Measurements from ENCODE around the gene PPIP5K2.
A peak's percentile ranks its signal among the peaks of the same experiment; 100 is the strongest.
"Not testable (repeated sequence)": the region's sequence is repeated elsewhere in the genome, so short reads cannot be mapped to it uniquely, and the experiment has no call there.

The PPIP5K2 gene

DNA sequence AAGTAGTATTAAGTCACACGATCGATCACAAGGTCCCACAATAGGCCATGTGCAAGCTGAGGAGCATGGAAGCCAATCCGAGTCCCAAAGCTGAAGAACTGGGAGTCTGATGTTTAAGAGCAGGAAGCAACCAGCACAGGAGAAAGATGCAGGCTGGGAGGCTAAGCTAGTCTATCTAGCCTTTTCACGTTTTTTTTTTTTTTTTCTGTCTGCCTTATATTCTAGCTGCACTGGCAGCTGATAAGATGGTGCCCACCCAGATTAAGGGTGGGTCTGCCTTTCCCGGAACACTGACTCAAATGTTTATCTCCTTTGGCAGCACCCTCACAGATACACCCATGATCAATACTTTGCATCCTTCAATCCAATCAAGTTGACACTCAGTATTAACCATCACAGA lies 6.5 kb downstream of the PPIP5K2 start:
- no peak for DNase-seq

DNA sequence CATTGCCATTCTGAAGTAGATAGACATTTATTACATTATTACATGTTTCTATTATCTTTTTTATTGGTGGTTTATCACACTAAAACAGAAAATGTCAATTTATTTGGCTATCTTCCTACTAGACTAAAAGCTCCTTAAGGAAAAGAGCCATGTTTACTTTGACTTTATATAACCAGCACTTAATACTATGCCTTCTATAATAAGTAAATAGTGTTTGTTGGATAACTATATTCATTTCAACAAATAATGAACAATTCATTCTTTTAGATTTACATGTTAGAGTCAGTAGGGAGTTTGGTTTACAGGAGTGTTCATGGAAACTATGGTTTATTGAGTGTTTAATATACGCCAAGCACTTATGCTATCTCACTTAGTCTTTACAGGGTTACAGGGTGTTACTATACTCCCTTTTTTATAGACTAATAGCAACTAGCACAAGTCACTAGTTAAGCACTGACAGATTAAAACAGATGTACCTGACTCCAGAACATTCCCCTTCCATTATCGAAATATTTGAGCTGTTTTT lies 7.3 kb downstream of the PPIP5K2 start:
- DNase-seq: no peak

DNA sequence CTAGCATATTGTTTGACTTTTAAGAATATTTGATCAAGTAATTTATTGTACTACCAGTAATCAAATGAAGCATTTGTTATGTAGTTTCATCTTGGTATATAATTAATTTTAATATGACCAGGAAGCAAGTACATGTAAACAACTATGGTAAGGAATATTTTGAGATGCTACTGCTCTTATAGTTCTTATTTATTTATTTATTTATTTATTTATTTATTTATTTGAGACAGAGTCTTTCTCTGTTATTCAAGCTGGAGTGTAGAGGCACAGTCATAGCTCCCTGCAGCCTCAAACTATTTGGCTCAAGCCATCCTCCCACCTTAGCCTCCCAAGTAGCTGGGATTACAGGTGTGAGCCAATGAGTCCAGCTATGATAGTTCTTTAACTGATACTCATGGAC lies 8.1 kb downstream of the PPIP5K2 start:
- no peak for DNase-seq

DNA sequence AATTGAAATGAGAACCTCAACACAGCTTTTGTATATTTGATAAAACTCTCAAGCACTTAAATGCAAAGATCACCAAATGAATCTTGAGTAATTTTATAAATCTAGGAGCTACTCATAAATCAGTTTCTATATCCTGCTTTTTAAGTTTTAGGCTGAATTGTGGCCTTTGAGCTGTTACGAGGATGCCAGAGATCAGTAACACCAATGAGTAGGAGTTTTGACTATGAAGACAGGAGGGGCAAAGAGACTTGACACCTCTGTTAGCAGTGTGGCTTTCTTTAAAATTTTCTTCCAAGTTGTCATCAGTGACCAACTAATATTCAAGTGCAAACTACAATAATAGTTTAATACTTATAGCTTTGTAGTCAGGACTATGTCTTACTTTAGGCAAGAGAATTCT lies 12.6 kb downstream of the PPIP5K2 start:
- DNase-seq: no peak

DNA sequence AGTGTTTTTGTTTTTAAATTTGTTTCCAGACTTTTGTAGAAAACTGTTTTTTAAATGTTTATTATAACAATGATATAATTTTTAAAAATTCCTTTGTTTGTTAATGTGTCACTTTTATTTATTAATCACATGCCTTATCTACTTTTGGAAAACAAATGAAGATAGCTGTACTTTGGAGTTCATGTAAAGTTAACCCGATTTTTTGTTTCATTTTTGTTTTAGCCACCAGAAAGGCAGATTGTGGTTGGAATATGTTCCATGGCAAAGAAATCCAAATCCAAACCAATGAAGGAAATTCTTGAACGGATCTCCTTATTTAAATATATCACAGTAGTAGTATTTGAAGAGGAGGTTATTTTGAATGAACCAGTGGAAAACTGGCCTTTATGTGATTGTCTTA lies 13.1 kb downstream of the PPIP5K2 start:
- no peak for DNase-seq

DNA sequence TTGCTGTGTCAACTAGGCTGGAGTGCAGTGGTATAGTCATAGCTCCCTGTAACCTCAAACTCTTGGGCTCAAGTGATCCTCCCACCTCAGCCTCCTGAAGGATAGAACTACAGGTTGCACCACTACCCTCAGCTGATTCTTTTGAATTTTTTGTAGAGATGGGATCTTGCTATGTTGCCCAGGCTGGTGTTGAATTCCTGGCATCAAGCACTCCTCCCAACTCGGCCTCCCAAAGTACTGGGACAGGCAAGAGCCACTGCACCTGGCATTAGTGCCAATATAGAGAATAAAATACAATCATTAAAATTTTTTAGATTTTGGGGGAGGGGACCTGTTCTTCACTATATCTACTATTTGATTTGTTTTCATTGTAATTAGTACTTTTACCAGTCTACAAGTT lies 15.4 kb downstream of the PPIP5K2 start:
- no peak for DNase-seq

DNA sequence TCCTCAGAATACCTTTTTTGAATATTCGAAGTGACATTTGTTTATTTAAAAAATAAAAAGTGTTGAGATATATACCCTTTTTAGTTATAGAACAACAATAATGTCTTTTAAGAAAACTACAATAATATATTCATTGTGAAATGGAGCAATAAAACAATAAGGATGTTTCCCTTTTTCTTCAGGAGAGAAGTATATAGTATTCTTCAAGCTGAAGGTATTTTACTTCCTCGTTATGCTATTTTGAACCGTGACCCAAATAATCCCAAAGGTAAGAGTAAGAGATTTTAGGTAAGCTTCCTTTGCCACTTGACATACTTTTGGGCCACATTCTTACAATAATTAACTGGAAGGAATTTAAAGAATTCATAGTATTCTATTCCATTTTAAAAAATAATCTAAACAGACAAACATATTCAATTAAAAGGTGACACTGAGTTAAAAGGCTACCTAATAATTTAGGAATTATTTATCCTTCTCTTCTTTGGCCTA lies 18.1 kb downstream of the PPIP5K2 start:
- DNase-seq: no peak

DNA sequence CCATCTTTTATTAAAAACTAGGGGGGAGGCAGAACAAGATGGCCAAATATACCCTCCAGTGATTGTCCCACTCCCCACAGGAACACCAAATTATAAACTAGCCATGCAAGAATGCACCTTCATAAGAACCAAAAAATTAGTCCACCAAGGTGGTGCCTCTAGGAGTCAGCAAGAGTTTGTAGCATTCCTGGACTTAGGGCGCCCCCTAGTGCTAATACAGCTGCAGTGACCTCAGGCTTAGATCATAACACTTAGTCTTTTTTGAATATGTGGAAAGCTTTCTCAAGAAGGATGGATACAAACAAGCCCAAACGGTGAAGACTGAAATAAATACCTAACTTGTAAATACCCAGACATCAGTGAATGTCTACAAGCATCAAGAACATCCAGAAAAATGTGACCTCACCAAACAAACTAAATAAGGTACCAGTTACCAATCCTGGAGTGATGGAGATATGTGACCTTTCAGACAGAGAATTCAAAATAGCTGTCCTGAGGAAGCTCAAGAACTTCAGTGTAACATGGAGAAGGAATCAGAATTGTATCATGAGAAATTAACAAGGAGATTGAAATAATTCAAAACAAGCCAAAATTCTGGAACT lies 19.3 kb downstream of the PPIP5K2 start:
- peak; percentile 83 for DNase-seq

DNA sequence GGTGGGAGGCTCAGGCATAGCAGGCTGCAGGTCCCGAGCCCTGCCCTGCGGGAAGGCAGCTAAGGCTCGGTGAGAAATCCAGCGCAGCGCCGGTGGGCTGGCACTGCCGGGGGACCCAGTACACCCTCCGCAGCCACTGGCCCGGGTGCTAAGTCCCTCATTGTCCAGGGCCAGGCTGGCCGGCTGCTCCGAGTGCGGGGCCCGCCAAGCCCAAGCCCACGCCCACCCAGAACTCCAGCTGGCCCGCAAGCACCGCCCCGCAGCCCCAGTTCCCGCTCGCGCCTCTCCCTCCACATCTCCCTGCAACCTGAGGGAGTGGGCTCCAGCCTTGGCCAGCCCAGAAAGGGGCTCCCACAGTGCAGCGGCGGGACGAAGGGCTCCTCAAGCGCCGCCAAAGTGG lies 22.0 kb downstream of the PPIP5K2 start:
- not testable (repeated sequence) for DNase-seq

DNA sequence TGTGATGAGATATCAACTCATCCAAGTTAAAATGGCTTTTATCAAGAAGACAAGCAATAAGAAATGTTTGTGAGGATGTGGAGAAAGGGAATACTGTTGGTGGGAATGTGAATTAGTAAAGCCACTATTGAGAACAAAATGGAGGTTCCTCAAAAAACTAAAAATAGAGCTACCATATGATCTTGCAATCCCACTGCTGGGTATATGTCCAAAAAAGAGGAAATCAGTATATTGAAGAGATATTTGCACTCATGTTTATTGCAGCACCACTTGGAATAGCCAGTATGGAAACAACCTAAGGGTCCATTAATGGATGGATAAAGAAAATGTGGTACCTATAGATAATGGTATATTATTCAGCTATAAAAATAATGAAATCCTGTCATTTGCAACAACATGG lies 25.1 kb downstream of the PPIP5K2 start:
- DNase-seq: peak; percentile 14

DNA sequence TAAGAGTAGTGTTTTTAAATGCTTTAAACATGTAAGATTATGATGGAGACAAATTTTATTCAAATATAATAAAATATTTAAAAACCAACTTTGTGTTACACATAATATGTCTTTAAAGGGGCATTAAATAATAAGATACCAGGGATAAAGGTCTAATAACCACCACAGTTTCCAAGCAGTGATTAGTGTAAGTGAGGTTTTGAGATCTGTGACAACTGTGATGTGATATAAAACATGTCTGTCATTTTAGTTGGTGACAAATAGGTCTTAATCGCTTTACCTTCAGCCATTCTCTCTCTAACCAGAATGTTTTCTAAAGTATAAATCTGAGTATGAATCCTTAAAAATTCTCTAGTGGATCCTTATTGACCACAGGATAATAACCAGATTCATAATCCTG lies 28.1 kb downstream of the PPIP5K2 start:
- no peak for DNase-seq

DNA sequence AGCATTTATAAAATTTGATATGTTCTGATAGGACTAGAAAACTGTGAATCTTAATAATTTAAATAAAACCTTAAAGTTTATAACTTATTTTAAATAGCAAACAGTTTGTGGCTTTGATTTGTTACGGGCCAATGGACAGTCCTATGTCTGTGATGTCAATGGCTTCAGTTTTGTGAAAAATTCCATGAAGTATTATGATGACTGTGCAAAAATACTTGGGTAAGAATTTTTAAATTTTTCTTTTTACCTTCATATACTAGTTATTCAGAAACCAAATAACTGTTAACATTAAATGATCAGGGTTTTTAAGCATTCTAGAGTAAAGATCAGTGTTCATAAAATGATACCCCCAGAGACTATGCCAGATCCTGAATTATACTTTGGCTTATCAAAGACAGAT lies 31.1 kb downstream of the PPIP5K2 start:
- DNase-seq: no peak

DNA sequence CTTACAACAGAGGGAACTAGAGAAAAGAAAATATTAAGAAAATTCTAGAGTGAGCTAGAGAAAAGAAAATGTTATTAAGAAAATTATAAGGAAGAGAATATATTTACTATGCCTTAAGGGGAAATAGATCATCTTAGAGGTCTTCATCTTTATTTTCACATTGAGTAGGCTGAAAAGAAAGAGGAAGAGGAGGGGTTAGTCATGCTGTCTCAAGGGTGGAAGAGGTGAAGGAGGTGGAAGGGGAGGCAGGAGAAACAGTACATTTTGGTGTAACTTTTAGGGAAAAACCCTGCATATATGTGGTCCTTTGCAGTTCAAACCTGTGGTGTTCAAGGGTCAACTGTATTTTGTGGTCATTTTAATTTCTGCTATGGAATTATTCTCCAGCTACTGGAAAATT lies 46.6 kb downstream of the PPIP5K2 start:
- peak; percentile 50 for DNase-seq

DNA sequence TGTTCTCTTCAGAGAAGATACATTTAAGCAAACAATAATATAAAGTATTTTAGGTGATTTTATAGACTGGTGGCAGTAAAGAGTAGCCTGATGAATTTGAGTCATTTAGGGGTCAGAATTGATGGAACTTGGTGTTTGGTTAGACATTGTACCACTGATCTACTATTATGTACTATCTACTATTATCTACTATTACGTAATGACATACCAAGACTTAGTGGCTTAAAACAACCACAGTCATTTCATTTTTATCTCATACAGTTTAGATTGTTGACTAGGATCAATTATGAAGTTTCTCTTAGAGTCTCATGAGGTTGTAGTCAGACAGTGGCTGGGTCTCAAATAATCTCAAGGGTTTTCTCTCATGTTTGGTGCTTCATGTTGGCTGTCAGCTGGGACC lies 54.0 kb downstream of the PPIP5K2 start:
- DNase-seq: no peak

DNA sequence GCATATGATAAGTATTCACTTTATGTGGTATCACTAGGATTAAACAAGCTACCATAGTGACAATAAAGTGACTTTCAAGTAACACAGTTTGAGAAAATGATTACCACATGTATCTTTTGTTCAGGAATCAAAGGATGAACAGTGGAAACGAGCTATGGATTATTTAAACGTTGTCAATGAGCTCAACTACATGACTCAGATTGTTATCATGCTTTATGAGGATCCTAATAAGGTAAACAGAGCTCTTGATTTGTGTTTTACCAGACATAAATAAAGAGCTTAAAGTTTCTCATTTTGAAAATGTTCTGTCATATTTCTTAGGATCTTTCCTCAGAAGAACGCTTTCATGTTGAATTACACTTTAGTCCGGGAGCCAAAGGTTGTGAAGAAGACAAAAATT lies 57.4 kb downstream of the PPIP5K2 start:
- no peak for DNase-seq

DNA sequence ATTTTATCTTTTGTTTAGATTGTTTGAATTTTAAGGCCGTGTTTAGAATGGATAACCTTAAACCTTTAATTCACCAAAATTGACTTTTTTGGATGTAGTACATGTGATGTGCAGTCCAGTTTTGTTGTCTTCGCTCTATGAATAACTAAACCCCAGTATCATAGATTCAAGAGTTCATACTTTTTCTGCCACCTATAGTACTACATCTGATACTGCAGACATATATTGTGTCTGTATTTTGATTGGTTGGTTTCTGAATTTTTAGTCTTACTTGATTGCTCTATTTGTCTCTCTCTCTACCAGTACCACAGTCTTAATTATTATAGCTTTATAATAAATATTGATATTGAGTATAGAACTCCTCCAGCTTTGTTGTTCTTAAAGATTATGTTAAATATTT lies 58.1 kb downstream of the PPIP5K2 start:
- no peak for DNase-seq

DNA sequence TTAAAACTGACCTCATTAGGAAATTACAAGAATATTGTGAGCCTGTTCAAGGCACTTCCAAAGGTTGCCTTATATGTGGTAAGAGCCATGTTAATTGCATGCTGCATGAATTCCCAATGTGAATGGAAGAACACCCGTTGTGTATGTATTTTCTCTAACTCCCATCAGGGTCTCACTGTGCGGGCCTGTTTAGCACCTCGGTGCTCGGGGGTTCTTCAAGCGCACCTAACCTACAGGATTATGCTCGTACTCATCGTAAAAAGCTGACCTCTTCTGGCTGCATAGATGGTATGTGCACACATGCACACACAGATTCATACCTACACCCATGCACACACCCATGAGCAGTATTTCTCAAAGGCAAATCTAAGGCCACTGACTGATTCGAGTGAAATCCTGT lies 66.1 kb downstream of the PPIP5K2 start:
- DNase-seq: no peak

DNA sequence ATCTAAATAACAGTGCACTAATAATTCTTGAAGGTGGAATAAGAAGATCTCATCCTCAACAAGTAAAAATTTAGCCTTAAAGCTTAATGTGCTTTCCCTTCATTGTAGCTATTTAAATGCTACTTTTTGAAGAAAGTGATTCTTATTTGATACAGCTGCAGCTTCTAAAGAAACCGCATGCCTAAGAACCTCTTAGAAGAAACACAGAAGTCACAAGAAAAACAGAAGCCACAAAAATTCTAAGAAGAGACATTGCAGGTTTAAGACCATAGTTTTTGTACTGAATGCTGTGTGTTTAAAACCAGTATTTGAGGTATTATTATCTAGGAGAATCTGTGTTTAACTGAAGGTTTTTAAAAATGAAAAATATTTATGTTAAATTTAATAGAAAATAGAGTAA lies 68.3 kb downstream of the PPIP5K2 start:
- no peak for DNase-seq

DNA sequence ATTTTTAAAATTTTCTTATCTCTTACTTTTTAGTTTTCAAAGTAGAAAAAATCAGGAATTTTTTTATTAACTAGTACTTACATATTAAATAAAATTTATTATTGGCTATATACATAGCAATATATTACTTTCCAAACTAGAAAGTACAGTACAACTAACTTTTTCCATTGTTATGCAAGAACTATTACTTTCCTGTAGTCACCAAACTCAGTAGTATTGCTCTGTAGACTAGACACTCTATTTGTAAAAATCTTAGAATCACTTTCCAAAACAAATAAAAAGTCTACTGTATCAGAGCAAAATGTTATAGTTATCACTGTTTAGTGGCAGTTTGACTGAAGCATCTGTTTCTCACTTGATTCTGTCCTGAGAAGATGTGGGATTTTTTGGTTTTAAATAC lies 83.1 kb downstream of the PPIP5K2 start:
- DNase-seq: no peak

DNA sequence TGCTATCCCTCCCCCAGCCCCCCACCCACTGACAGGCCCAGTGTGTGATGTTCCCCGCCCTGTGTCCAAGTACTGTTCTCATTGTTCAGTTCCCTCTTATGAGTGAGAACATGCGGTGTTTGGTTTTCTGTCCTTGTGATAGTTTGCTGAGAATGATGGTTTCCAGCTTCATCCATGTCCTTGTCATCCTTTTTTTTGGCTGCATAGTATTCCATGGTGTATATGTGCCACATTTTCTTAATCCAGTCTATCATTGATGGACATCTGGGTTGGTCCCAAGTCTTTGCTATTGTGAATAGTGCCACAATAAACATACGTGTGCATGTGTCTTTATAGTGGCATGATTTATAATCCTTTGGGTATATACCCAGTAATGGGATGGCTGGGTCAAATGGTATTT lies 84.9 kb downstream of the PPIP5K2 start:
- DNase-seq: not testable (repeated sequence)

DNA sequence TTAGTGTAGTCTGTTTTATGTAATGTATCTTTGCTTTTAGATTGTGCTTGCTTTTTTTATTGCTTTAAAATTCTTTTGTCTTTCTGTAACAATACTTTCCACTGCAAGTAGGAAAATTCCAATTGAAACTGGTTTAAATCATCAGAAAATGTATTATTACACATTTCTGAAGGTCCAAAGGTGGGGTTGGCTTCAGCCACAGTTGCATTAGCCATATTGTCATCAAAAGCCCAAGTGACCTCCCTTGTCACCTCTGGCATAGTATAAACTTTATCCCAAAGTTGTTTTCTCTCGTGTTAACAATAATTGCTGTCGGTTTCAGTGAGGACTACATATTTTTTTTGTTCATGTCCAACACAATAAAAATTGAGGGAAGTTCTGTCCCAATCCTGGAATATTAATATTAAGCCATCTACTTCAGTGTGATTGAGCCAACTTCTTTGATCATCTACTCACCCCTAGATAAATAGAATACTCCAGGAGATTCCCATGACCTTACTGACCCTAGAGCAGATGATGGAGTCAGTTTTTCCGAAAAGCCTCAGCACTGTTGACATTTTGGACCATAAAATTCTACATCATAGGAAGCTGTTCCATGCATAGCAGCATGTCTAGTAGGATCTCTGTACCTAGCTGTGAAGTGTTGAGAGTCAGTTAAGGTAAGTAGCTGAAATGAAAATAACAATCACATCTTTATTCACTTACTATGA lies 86.0 kb downstream of the PPIP5K2 start:
- no peak for DNase-seq

DNA sequence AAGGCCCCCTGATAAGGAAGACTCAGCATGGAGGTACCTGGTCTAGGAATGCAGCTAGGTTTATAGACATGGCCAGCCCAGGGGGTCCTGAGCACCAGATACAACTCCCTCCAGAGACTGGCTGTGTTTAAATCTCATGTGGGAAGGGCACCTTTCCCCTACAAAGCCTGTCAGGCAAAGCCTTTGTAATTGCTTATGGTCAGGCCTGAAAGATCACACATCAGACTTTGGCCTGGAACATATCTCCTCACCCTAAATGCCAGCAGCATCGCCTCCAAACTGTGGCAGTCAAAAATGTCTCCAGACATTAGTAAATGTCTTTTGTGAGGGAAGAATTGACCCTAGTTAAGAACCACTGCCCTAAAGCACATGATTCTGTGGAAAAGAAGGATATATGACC lies 86.9 kb downstream of the PPIP5K2 start:
- no peak for DNase-seq

DNA sequence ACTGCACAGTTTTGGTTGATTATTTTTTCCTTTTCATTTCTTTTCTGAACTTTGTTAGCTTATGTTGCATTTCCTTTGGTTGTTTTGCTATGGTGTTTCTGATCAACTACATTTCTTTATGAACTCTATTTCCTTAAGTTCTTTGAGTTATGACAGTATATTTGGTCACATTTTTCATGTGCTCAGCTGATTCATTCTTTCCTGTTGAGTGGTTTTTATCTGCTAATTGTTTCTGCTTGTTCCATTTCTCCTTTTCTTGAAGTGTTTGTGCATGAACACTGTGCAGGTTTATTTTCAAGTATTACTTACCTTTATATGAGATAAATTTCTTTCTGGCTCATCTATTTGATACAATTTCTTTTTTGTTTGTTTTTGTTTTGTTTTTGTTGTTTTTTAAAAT lies 87.6 kb downstream of the PPIP5K2 start:
- DNase-seq: peak; percentile 54

DNA sequence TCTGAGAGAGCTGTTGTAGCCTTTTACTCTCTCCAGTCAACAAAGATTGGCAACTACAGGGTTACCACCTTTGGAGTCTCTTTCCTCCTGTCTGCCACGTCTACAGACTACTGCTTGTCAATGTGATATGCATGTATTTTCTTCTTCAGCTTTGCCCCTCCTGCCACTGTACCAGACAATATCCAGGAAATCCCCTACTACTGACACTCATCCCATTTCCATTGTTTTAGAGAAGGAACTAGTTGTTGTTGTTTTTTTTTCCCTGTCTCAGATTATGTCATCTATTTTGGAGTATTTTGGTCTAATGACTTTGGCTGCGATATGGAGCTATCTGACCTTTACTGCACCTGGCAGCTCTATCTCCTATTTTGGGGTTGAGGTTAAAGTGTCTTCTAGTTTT lies 88.4 kb downstream of the PPIP5K2 start:
- DNase-seq: no peak

DNA sequence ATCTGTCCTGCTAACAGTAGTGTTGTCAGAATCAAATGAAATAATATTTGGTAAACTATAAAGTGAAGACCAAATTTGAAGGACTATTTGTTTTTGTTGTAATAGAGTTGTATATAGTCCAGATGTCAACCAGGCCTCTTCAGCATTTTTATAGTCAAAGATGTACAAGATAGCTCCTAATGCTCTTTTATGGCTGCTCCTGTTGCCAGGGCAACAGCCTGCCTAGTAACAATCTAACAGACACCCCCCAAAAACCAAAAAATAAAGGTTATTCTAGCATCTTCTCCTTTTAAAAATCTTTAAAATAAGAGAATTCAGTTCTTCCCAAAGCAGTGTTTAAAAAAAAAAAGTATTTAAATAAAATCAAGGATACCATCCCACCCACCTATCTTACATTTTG lies 89.0 kb downstream of the PPIP5K2 start:
- DNase-seq: no peak
